ENCODE results near the gene RNF111.

DNA sequence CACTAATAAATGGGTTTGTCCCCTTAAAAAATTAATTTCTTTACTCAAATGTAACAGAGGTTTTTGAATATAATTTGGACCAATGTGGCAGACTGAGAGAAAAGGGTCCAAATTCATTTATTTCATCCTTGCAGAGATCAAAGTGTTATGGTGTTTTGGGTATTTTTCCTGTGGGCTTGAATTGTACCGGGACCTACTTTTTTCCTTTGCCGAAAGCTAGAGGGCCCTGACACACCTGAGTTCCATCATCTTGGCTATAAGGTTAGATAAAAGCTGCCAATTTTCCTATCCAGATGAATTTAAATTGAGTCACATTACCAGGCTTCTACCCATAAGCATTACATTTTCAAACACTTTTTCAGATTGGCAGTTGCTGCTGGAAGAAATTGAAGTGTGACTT is 118.4 kb downstream of the RNF111 start:
- TF ChIP-seq CTCF (IDR thresholded peaks at IDR 0.05): no peak
- TF ChIP-seq POLR2A (IDR thresholded peaks at IDR 0.05): no peak
